ENCODE measurements around the gene LHB.

Gene LHB

GRCh38 chr19:49017041-49017665 is at the start of gene LHB:
Gene LHB (minus strand): TSS chr19:49017091. CDS start chr19:49017081, 10 bp downstream.
- no peak for TF ChIP-seq CTCF (IDR thresholded peaks at IDR 0.05)

- no peak for TF ChIP-seq CTCF (IDR thresholded peaks at IDR 0.05)
These were observed 49.1 kb upstream of the LHB start for GRCh38 chr19:49065905-49066512.

- TF ChIP-seq CTCF (IDR thresholded peaks at IDR 0.05) = no peak
These were observed 48.1 kb upstream of the LHB start, which contains the start of gene NTF4 for GRCh38 chr19:49064768-49065611. Gene NTF4 (minus strand): TSS chr19:49064818. CDS start chr19:49061997, 2,821 bp downstream.

GRCh38 chr19:49064029-49064629 is 47.2 kb upstream of the LHB start:
- no peak for TF ChIP-seq CTCF (IDR thresholded peaks at IDR 0.05)

GRCh38 chr19:49061445-49061844 is 44.6 kb upstream of the LHB start:
- no peak for TF ChIP-seq CTCF (IDR thresholded peaks at IDR 0.05)

- no peak for TF ChIP-seq CTCF (IDR thresholded peaks at IDR 0.05)
These were observed 44.1 kb upstream of the LHB start for GRCh38 chr19:49061000-49061399.

GRCh38 chr19:49059053-49059452 is 42.2 kb upstream of the LHB start:
- TF ChIP-seq CTCF (IDR thresholded peaks at IDR 0.05) = no peak

Data from LNCAP (cell line).